HepG2 (cell line): Measurements from ENCODE around the gene SRR. TPM values are rescaled to one million over a fixed set of nuclear protein-coding genes. Genes with fewer than 3 reads are reported as not detected.

Experiments
- ATAC-seq: fragments of 200-7000 bp; cut with Tn5 transposase; 3 replicates; pipeline ENCODE4 v1.9.1; 2020; ENCODE audit warnings: mild to moderate bottlenecking, moderate library complexity
- BruUV-seq: library from RNA; stranded (reverse); fragments of 400-500 nt; replicated peaks from 2 replicates; lab custom pipeline; 2021; lab: Mats Ljungman, UMichigan
- CTCF ChIA-PET: fragments of 300-600 bp; formaldehyde crosslinking; extraction: SDS; loops from one replicate; lab custom pipeline; 2021; ENCODE audit warnings: low total read pairs, inconsistent platforms, low intra/inter-chr PET ratio; lab: Yijun Ruan, JAX
- POLR2A ChIA-PET: fragments of 350-600 bp; sonication (Branson Sonifier 250); formaldehyde crosslinking; loops from one replicate; lab custom pipeline; 2020; ENCODE audit warnings: antibody characterized with exemption, inconsistent platforms; lab: Yijun Ruan, JAX
- DNase-seq: peaks from one replicate; pipeline ENCODE4 v3.0.0-alpha.2; 2015; ENCODE audit warnings: low spot score
- FAIRE-seq: peaks from 3 replicates; lab custom pipeline; 2011; peaks lifted over from hg19 to GRCh38; lab: Jason Lieb, UNC
- H2AFZ ChIP-seq: one replicate; pipeline ENCODE4 v1.6.1; 2011; ENCODE audit warnings: low read length, inconsistent platforms
- H3K27ac ChIP-seq: fragments of 300-600 bp; 3 replicates; pipeline ENCODE4 v1.8.0; 2011; ENCODE audit warnings: mixed run types, mild to moderate bottlenecking, mixed read lengths, low read length, inconsistent platforms; ENCODE audit not compliant: insufficient read depth; ENCODE audit errors: extremely low read length
- H3K27me3 ChIP-seq, 2 experiments: fragments of 200-600 bp in 1 of 2; 2 replicates in 1 of 2; 3 replicates in 1 of 2; pipeline versions ENCODE4 v1.6.0 to v1.8.0; 2011; ENCODE audit warnings: low read length in 2 of 2, mild to moderate bottlenecking in 2 of 2, moderate library complexity in 2 of 2, inconsistent platforms in 1 of 2; ENCODE audit not compliant: insufficient read depth in 2 of 2, control insufficient read depth in 1 of 2
- H3K36me3 ChIP-seq, 2 experiments: fragments of 200-600 bp in 1 of 2; replicated peaks in 1 of 2; 2 replicates in 1 of 2; 3 replicates in 1 of 2; pipeline versions ENCODE4 v1.5.1 to v1.8.0; 2011; ENCODE audit warnings: low read length in 2 of 2, inconsistent platforms in 1 of 2; ENCODE audit not compliant: insufficient read depth in 2 of 2, control insufficient read depth in 1 of 2
- H3K4me1 ChIP-seq: 2 replicates; pipeline ENCODE4 v1.5.1; 2012; ENCODE audit warnings: low read length, inconsistent platforms; ENCODE audit not compliant: insufficient read depth
- H3K4me2 ChIP-seq: 2 replicates; pipeline ENCODE4 v1.6.0; 2011; ENCODE audit warnings: low read depth, low read length, inconsistent platforms
- H3K4me3 ChIP-seq, 3 experiments: fragments of 200-600 bp in 1 of 3; sonication (generic), shearing (Covaris generic) in 1 of 3; replicated peaks in 1 of 3; 2 replicates each; pipeline ENCODE4 v1.5.1; 2011 to 2016; ENCODE audit warnings: low read length in 3 of 3, inconsistent platforms in 2 of 3, low read depth in 2 of 3, mild to moderate bottlenecking in 2 of 3, control low read depth in 1 of 3, mixed read lengths in 1 of 3; ENCODE audit not compliant: insufficient read depth in 1 of 3
- H3K79me2 ChIP-seq: one replicate; pipeline ENCODE4 v1.6.1; 2011; ENCODE audit warnings: low read length, inconsistent platforms; ENCODE audit not compliant: insufficient read depth
- H3K9ac ChIP-seq: 2 replicates; pipeline ENCODE4 v1.6.0; 2011; ENCODE audit warnings: mild to moderate bottlenecking, low read depth, low read length, inconsistent platforms; ENCODE audit not compliant: insufficient read depth
- H3K9me3 ChIP-seq: 2 replicates; pipeline ENCODE4 v1.5.1; 2012; ENCODE audit warnings: mild to moderate bottlenecking, low read length
- H4K20me1 ChIP-seq: 2 replicates; pipeline ENCODE4 v1.6.0; 2011; ENCODE audit warnings: inconsistent platforms, mild to moderate bottlenecking, low read length, moderate library complexity; ENCODE audit not compliant: insufficient read depth
- MEF2D ChIP-seq: sonication (generic); formaldehyde crosslinking; IDR thresholded peaks from 2 replicates; pipeline ENCODE4 v1.5.1; 2020; ENCODE audit warnings: mild to moderate bottlenecking, missing genetic modification reagents
- NR2F2 ChIP-seq: IDR thresholded peaks from 2 replicates; pipeline ENCODE4 v1.6.1; 2012; ENCODE audit warnings: low read depth, inconsistent platforms, borderline replicate concordance
- ZBTB37 ChIP-seq: sonication (generic); formaldehyde crosslinking; IDR thresholded peaks from 2 replicates; pipeline ENCODE4 v1.4.0; 2020; ENCODE audit warnings: mild to moderate bottlenecking, missing genetic modification reagents
- ZC3H4 ChIP-seq: sonication (generic); formaldehyde crosslinking; IDR thresholded peaks from 2 replicates; pipeline ENCODE4 v1.4.0; 2020; ENCODE audit warnings: missing genetic modification reagents, borderline replicate concordance
- ZNF503 ChIP-seq: sonication (generic); formaldehyde crosslinking; IDR thresholded peaks from 2 replicates; pipeline ENCODE4 v1.4.0; 2020; ENCODE audit warnings: missing genetic modification reagents
- ZNF598 ChIP-seq: sonication (generic); formaldehyde crosslinking; IDR thresholded peaks from 2 replicates; pipeline ENCODE4 v1.5.1; 2020; ENCODE audit warnings: mild to moderate bottlenecking, missing genetic modification reagents, borderline replicate concordance
- ZNF75D ChIP-seq: sonication (generic); formaldehyde crosslinking; IDR thresholded peaks from 2 replicates; pipeline ENCODE4 v1.8.1; 2023; ENCODE audit warnings: missing genetic modification reagents, mild to moderate bottlenecking, borderline replicate concordance
- WGBS: methylation state at CpG from one replicate; pipeline ENCODE4 v1.1.6; 2017; ENCODE audit warnings: low lambda C conversion rate; 5-methylcytosine and 5-hydroxymethylcytosine counted together
- in situ Hi-C: cut with HindIII; loops from 2 replicates; pipeline ENCODE4 v1.10.0; 2017; ENCODE audit warnings: low pct_unique_long_range_greater_than_20kb; ENCODE audit not compliant: extremely low pct_ligation_motif_present
- intact Hi-C: fragments of 100-400 bp; cut with micrococcal nuclease; formaldehyde crosslinking; loops from one replicate; pipeline ENCODE4 v1.10.0; 2022; ENCODE audit not compliant: unreplicated experiment
- polyA plus RNA-seq, 8 experiments: library from polyadenylated mRNA; depleted of rRNA in 3 of 8; stranded (reverse) in 7 of 8; unstranded in 1 of 8; fragments of >200 nt; fragmentation: Illumina TruSeq in 4 of 8; extraction: Trizol in 4 of 8; gene quantifications; 2 replicates each; pipeline versions ENCODE4 v1.2.1 to v1.2.3, GENCODE V29; 2011 to 2016; ENCODE audit warnings: low read depth in 4 of 8, missing spikeins in 1 of 8, mixed read lengths in 1 of 8; ENCODE audit not compliant: insufficient read depth in 1 of 8
- total RNA-seq, 5 experiments: library from RNA; depleted of rRNA; stranded (reverse); fragments of >200 nt; fragmentation: Illumina TruSeq; extraction: Trizol; gene quantifications; 2 replicates each; pipeline ENCODE4 v1.2.3, GENCODE V29; 2016; ENCODE audit warnings: low read depth in 1 of 5
- TF ChIP-seq, protein P1 (sequence below): sonication (generic); formaldehyde crosslinking; IDR thresholded peaks from 2 replicates; pipeline ENCODE4 v1.4.0; 2020; ENCODE audit warnings: missing genetic modification reagents, mild to moderate bottlenecking, borderline replicate concordance
- TF ChIP-seq, protein P2 (sequence below): sonication (generic); formaldehyde crosslinking; IDR thresholded peaks from 2 replicates; pipeline ENCODE4 v1.8.0; 2022; ENCODE audit warnings: mild to moderate bottlenecking, missing genetic modification reagents; ENCODE audit not compliant: insufficient replicate concordance
- TF ChIP-seq, protein P3 (sequence below): sonication (generic); formaldehyde crosslinking; IDR thresholded peaks from 2 replicates; pipeline ENCODE4 v1.5.0; 2020; ENCODE audit warnings: mild to moderate bottlenecking, missing genetic modification reagents

SRR gene
- total and polyA plus RNA-seq, 2 of the 13 experiments (the other 11 are each of a cell fraction or from before 2014, with no cell fraction given): 3.6 to 7.8 TPM

DNA sequence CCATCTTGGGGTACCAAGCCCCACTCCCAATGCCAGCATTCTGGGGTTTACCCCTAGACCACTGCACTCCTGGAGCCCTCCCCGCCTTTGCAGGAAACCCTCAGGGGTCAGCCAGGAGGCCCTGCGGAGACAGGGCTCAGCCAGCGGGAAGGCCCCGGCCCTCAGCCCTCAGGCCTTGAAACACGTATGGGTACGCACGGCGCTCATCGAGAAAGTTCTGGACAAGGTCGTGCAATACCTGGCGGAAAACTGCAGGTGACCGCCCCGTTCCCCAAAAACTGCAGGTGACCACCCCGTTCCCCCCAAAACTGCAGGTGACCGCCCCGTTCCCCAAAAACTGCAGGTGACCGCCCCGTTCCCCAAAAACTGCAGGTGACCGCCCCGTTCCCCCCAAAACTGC is 58.3 kb downstream of the SRR start:
- no peak for FAIRE-seq
- H3K4me2 ChIP-seq: no peak overlapping the region
- no peak overlapping the region for H3K9ac ChIP-seq
- peaks cover 16 to 29% of the 10 kb centered on the region in 2 experiments; a peak in 3 of 5 replicates for H3K36me3 ChIP-seq
- POLR2A ChIA-PET: no interaction called here
- H2AFZ ChIP-seq: no peak overlapping the region
- intact Hi-C loops: no loop called here
- no peak for ATAC-seq
- H3K4me3 ChIP-seq: no peak overlapping the region
- no TSS peak for BruUV-seq
- no peaks in the 10 kb centered on the region for H3K4me1 ChIP-seq
- in situ Hi-C loops: no loop called here
- H4K20me1 ChIP-seq: no peaks in the 10 kb centered on the region
- no peak for DNase-seq
- CTCF ChIA-PET: no interaction called here
- H3K27me3 ChIP-seq: no peaks in the 10 kb centered on the region
- H3K9me3 ChIP-seq: no peaks in the 10 kb centered on the region
- TF ChIP-seq NR2F2 (no peak), MEF2D (CRISPR knock-in tag) (no peak), ZNF75D (CRISPR knock-in tag) (no peak), ZBTB37 (CRISPR knock-in tag) (no peak), ZNF598 (CRISPR knock-in tag) (no peak), ZC3H4 (CRISPR knock-in tag) (no peak), ZNF503 (CRISPR knock-in tag) (no peak)
- TF ChIP-seq, protein P1, sequence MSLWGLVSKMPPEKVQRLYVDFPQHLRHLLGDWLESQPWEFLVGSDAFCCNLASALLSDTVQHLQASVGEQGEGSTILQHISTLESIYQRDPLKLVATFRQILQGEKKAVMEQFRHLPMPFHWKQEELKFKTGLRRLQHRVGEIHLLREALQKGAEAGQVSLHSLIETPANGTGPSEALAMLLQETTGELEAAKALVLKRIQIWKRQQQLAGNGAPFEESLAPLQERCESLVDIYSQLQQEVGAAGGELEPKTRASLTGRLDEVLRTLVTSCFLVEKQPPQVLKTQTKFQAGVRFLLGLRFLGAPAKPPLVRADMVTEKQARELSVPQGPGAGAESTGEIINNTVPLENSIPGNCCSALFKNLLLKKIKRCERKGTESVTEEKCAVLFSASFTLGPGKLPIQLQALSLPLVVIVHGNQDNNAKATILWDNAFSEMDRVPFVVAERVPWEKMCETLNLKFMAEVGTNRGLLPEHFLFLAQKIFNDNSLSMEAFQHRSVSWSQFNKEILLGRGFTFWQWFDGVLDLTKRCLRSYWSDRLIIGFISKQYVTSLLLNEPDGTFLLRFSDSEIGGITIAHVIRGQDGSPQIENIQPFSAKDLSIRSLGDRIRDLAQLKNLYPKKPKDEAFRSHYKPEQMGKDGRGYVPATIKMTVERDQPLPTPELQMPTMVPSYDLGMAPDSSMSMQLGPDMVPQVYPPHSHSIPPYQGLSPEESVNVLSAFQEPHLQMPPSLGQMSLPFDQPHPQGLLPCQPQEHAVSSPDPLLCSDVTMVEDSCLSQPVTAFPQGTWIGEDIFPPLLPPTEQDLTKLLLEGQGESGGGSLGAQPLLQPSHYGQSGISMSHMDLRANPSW (CRISPR knock-in tag): no peak
- TF ChIP-seq, protein P2, sequence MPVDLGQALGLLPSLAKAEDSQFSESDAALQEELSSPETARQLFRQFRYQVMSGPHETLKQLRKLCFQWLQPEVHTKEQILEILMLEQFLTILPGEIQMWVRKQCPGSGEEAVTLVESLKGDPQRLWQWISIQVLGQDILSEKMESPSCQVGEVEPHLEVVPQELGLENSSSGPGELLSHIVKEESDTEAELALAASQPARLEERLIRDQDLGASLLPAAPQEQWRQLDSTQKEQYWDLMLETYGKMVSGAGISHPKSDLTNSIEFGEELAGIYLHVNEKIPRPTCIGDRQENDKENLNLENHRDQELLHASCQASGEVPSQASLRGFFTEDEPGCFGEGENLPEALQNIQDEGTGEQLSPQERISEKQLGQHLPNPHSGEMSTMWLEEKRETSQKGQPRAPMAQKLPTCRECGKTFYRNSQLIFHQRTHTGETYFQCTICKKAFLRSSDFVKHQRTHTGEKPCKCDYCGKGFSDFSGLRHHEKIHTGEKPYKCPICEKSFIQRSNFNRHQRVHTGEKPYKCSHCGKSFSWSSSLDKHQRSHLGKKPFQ (CRISPR knock-in tag): no peak
- TF ChIP-seq, protein P3, sequence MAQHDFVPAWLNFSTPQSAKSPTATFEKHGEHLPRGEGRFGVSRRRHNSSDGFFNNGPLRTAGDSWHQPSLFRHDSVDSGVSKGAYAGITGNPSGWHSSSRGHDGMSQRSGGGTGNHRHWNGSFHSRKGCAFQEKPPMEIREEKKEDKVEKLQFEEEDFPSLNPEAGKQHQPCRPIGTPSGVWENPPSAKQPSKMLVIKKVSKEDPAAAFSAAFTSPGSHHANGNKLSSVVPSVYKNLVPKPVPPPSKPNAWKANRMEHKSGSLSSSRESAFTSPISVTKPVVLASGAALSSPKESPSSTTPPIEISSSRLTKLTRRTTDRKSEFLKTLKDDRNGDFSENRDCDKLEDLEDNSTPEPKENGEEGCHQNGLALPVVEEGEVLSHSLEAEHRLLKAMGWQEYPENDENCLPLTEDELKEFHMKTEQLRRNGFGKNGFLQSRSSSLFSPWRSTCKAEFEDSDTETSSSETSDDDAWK: no peak
- WGBS: 98% methylated on average over 20 of the region's 20 CpGs
- no peaks in the 10 kb centered on the region for H3K79me2 ChIP-seq
- H3K27ac ChIP-seq: no peak overlapping the region
